HepG2 (cell line): ENCODE results near the gene QRICH2. TPM values are rescaled to one million over a fixed set of nuclear protein-coding genes. Genes with fewer than 3 reads are reported as not detected.
A peak's percentile ranks its signal among the peaks of the same experiment; 100 is the strongest.

Experiments used
- ATF6 ChIP-seq: sonication (generic); formaldehyde crosslinking; conservative IDR thresholded peaks from 2 replicates; pipeline ENCODE4 v1.4.0; 2020; ENCODE audit warnings: missing genetic modification reagents
- CEBPG ChIP-seq: IDR thresholded peaks from 2 replicates; pipeline ENCODE4 v1.6.1; 2016
- FOXO1 ChIP-seq: sonication (generic); formaldehyde crosslinking; IDR thresholded peaks from 2 replicates; pipeline ENCODE4 v1.4.0; 2020; ENCODE audit warnings: missing genetic modification reagents
- HOMEZ ChIP-seq: IDR thresholded peaks from 2 replicates; pipeline ENCODE4 v1.6.1; 2016; ENCODE audit warnings: low read depth
- KLF9 ChIP-seq: IDR thresholded peaks from 2 replicates; pipeline ENCODE4 v1.6.1; 2016; ENCODE audit warnings: low read depth
- NFAT5 ChIP-seq: sonication (generic); formaldehyde crosslinking; IDR thresholded peaks from 2 replicates; pipeline ENCODE4 v1.4.0; 2020; ENCODE audit warnings: missing genetic modification reagents
- NR2F2 ChIP-seq: IDR thresholded peaks from 2 replicates; pipeline ENCODE4 v1.6.1; 2012; ENCODE audit warnings: low read depth, inconsistent platforms, borderline replicate concordance
- PPARG ChIP-seq: conservative IDR thresholded peaks from 2 replicates; pipeline ENCODE4 v1.6.1; 2016; ENCODE audit warnings: missing biosample characterization, missing genetic modification reagents
- SOX6 ChIP-seq, 2 experiments: fragments of 450-650 bp in 1 of 2; sonication (generic) in 1 of 2; formaldehyde crosslinking in 1 of 2; IDR thresholded peaks; 2 replicates each; pipeline versions ENCODE4 v1.4.0 to v1.6.1; 2017 to 2020; ENCODE audit warnings: antibody characterized with exemption in 1 of 2, mild to moderate bottlenecking in 1 of 2, missing genetic modification reagents in 1 of 2
- ZNF101 ChIP-seq: sonication (generic); formaldehyde crosslinking; IDR thresholded peaks from 2 replicates; pipeline ENCODE4 v1.4.0; 2020; ENCODE audit warnings: mild to moderate bottlenecking, low read depth, missing genetic modification reagents, borderline replicate concordance
- ZNF777 ChIP-seq: sonication (generic); formaldehyde crosslinking; IDR thresholded peaks from 2 replicates; pipeline ENCODE4 v1.4.0; 2020; ENCODE audit warnings: missing genetic modification reagents
- polyA plus RNA-seq, 8 experiments: library from polyadenylated mRNA; depleted of rRNA in 3 of 8; stranded (reverse) in 7 of 8; unstranded in 1 of 8; fragments of >200 nt; fragmentation: Illumina TruSeq in 4 of 8; extraction: Trizol in 4 of 8; gene quantifications; 2 replicates each; pipeline versions ENCODE4 v1.2.1 to v1.2.3, GENCODE V29; 2011 to 2016; ENCODE audit warnings: low read depth in 4 of 8, missing spikeins in 1 of 8, mixed read lengths in 1 of 8; ENCODE audit not compliant: insufficient read depth in 1 of 8
- total RNA-seq, 5 experiments: library from RNA; depleted of rRNA; stranded (reverse); fragments of >200 nt; fragmentation: Illumina TruSeq; extraction: Trizol; gene quantifications; 2 replicates each; pipeline ENCODE4 v1.2.3, GENCODE V29; 2016; ENCODE audit warnings: low read depth in 1 of 5

QRICH2 gene
- total and polyA plus RNA-seq, 2 of the 13 experiments (the other 11 are each of a cell fraction or from before 2014, with no cell fraction given): 3.7 to 5.7 TPM

GRCh38 chr17:76246080-76247066 lies 61.7 kb downstream of the QRICH2 start (continued):
- TF ChIP-seq NFAT5 (no peak), PPARG (CRISPR knock-in tag) (peak; percentile 92), KLF9 (no peak), FOXO1 (CRISPR knock-in tag) (no peak; the same call in 1 of the 2 replicates), ATF6 (CRISPR knock-in tag) (no peak), SOX6 (IDR thresholded peaks at IDR 0.05) (no peak), SOX6 (CRISPR knock-in tag; IDR thresholded peaks at IDR 0.05) (peak; percentile 70; the same call in 1 of the 2 replicates), CEBPG (peak; percentile 57), HOMEZ (no peak), ZNF101 (no peak), NR2F2 (0 out of 2 replicates have a peak, but pooled peaks have one; percentile 26), ZNF777 (CRISPR knock-in tag) (no peak)
